Ishikawa (cell line): Measurements from ENCODE around the gene ANAPC13.

Experiments used
- CEBPB ChIP-seq: IDR thresholded peaks from 2 replicates; pipeline ENCODE4 v1.6.1; 2012
- EGR1 ChIP-seq: IDR thresholded peaks from 2 replicates; pipeline ENCODE4 v1.6.1; 2012
- FOXM1 ChIP-seq: IDR thresholded peaks from 2 replicates; pipeline ENCODE4 v1.6.1; 2012; ENCODE audit warnings: low read depth, borderline replicate concordance
- NFIC ChIP-seq: IDR thresholded peaks from 2 replicates; pipeline ENCODE4 v1.6.1; 2012
- TAF1 ChIP-seq: IDR thresholded peaks from 2 replicates; pipeline ENCODE4 v1.6.1; 2012; ENCODE audit warnings: low read depth, mild to moderate bottlenecking
- TCF12 ChIP-seq: IDR thresholded peaks from 2 replicates; pipeline ENCODE4 v1.6.1; 2012; ENCODE audit warnings: low read depth
- TF ChIP-seq, protein P1 (sequence below): IDR thresholded peaks from 2 replicates; pipeline ENCODE4 v1.6.1; 2012

DNA sequence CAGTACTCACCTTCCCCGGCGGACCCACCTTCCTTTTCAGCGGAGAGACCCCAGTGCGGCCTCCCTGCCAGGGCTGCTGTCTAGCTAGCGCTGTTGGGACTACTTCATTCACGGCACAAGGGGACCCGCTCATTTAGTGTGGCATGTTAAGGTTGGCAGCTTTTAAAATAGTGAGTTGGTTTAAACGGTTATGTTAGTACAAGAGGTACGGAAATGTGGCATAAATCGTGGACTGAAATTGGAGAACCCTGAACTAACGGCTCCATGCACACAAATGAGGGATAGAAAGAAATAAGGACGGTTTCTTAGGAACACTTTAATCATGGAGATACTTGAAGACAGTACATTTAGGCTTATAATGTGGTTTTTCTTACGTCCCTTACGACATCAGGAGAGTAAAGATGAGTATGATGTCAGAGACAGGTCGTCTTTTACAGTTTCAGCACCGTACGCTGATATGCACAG is 824 bp upstream of the ANAPC13 start:
- TF ChIP-seq, protein P1, sequence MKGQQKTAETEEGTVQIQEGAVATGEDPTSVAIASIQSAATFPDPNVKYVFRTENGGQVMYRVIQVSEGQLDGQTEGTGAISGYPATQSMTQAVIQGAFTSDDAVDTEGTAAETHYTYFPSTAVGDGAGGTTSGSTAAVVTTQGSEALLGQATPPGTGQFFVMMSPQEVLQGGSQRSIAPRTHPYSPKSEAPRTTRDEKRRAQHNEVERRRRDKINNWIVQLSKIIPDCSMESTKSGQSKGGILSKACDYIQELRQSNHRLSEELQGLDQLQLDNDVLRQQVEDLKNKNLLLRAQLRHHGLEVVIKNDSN, result no peak
- TF ChIP-seq FOXM1 (no peak), TCF12 (no peak), TAF1 (no peak), EGR1 (no peak), NFIC (no peak), CEBPB (no peak)
